DMS79 treated with DMSO at 0.1 percent for 48 hours (cell line): ENCODE measurements around the gene DNAJC24.

Experiments used
- DNase-seq: peaks from one replicate; lab custom pipeline; 2025; lab: John Stamatoyannopoulos, UW

DNAJC24 gene

GRCh38 chr11:31415435-31415834 lies 45.8 kb downstream of the DNAJC24 start:
- DNase-seq: no peak

- DNase-seq: no peak
These were observed 47.7 kb downstream of the DNAJC24 start for GRCh38 chr11:31417357-31417756.

- DNase-seq: no peak
These were observed 48.2 kb downstream of the DNAJC24 start for GRCh38 chr11:31417816-31418215.

- no peak for DNase-seq
These were observed 49.5 kb downstream of the DNAJC24 start for GRCh38 chr11:31419138-31419537.

GRCh38 chr11:31419669-31420068 lies 50.0 kb downstream of the DNAJC24 start:
- no peak for DNase-seq

- DNase-seq: no peak
These were observed 52.2 kb downstream of the DNAJC24 start for GRCh38 chr11:31421820-31422219.

GRCh38 chr11:31422703-31423102 lies 53.0 kb downstream of the DNAJC24 start:
- no peak for DNase-seq

GRCh38 chr11:31424652-31425051 lies 55.0 kb downstream of the DNAJC24 start:
- no peak for DNase-seq

GRCh38 chr11:31433851-31434250 lies 64.2 kb downstream of the DNAJC24 start:
- DNase-seq: no peak

- DNase-seq: no peak
These were observed 68.2 kb downstream of the DNAJC24 start for GRCh38 chr11:31437742-31438435.

- no peak for DNase-seq
These were observed 71.6 kb downstream of the DNAJC24 start for GRCh38 chr11:31441296-31441695.

- no peak for DNase-seq
These were observed 72.4 kb downstream of the DNAJC24 start for GRCh38 chr11:31442086-31442485.

GRCh38 chr11:31443802-31444201 lies 74.1 kb downstream of the DNAJC24 start:
- DNase-seq: no peak

GRCh38 chr11:31445621-31446020 lies 76.0 kb downstream of the DNAJC24 start:
- DNase-seq: no peak

GRCh38 chr11:31449040-31449439 lies 79.4 kb downstream of the DNAJC24 start:
- no peak for DNase-seq

- DNase-seq: no peak
These were observed 81.2 kb downstream of the DNAJC24 start for GRCh38 chr11:31450841-31451240.

GRCh38 chr11:31455177-31455576 lies 85.5 kb downstream of the DNAJC24 start:
- no peak for DNase-seq

GRCh38 chr11:31464436-31464835 lies 94.8 kb downstream of the DNAJC24 start:
- DNase-seq: no peak

GRCh38 chr11:31474083-31474482 lies 104.4 kb downstream of the DNAJC24 start:
- DNase-seq: no peak

GRCh38 chr11:31477528-31478222 lies 108.0 kb downstream of the DNAJC24 start:
- DNase-seq: no peak

GRCh38 chr11:31478223-31478590 lies 108.5 kb downstream of the DNAJC24 start:
- no peak for DNase-seq

- DNase-seq: no peak
These were observed 109.4 kb downstream of the DNAJC24 start for GRCh38 chr11:31479066-31479465.

GRCh38 chr11:31480930-31481329 lies 111.3 kb downstream of the DNAJC24 start:
- DNase-seq: no peak
